ENCODE measurements around the gene CCL15.

DNA sequence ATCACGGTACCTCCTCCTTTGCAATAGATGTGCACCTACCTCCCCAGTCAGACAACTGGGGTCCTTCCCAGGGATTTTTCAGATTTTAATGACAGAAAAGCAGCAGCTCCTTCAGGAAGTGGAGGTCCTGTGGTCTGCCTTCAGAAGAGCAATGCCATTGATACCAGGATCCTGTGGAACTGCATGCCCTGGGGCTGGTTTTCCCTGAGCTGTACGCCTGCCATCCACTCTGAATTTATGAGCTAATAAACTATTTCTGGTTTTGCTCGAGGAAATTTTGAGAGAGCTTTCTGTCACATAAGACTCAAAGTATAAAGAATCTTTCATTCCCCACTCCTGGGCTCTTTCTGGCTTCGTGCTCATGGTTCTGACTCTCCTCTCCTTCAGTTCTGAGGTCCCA is 26.4 kb upstream of the CCL15 start:
- TF ChIP-seq JUN (CRISPR knock-in tag; IDR thresholded peaks at IDR 0.05) (no peak), IRF2 (CRISPR knock-in tag; IDR thresholded peaks at IDR 0.05; ENCODE audit: borderline replicate concordance, low read depth) (no peak), FOXP1 (CRISPR knock-in tag; IDR thresholded peaks at IDR 0.05; ENCODE audit: borderline replicate concordance) (no peak)
- TF ChIP-seq, protein P1, sequence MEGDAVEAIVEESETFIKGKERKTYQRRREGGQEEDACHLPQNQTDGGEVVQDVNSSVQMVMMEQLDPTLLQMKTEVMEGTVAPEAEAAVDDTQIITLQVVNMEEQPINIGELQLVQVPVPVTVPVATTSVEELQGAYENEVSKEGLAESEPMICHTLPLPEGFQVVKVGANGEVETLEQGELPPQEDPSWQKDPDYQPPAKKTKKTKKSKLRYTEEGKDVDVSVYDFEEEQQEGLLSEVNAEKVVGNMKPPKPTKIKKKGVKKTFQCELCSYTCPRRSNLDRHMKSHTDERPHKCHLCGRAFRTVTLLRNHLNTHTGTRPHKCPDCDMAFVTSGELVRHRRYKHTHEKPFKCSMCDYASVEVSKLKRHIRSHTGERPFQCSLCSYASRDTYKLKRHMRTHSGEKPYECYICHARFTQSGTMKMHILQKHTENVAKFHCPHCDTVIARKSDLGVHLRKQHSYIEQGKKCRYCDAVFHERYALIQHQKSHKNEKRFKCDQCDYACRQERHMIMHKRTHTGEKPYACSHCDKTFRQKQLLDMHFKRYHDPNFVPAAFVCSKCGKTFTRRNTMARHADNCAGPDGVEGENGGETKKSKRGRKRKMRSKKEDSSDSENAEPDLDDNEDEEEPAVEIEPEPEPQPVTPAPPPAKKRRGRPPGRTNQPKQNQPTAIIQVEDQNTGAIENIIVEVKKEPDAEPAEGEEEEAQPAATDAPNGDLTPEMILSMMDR (IDR thresholded peaks at IDR 0.05): no peak
- TF ChIP-seq, protein P2, sequence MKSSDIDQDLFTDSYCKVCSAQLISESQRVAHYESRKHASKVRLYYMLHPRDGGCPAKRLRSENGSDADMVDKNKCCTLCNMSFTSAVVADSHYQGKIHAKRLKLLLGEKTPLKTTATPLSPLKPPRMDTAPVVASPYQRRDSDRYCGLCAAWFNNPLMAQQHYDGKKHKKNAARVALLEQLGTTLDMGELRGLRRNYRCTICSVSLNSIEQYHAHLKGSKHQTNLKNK (CRISPR knock-in tag; IDR thresholded peaks at IDR 0.05): no peak
- TF ChIP-seq, protein P3, sequence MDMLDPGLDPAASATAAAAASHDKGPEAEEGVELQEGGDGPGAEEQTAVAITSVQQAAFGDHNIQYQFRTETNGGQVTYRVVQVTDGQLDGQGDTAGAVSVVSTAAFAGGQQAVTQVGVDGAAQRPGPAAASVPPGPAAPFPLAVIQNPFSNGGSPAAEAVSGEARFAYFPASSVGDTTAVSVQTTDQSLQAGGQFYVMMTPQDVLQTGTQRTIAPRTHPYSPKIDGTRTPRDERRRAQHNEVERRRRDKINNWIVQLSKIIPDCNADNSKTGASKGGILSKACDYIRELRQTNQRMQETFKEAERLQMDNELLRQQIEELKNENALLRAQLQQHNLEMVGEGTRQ (CRISPR knock-in tag; IDR thresholded peaks at IDR 0.05): no peak

Data from WTC11 (cell line).